Osteoblast (primary cell): ENCODE measurements around the gene KBTBD12. TPM values are rescaled to one million over a fixed set of nuclear protein-coding genes. Genes with fewer than 3 reads are reported as not detected.

Source experiments
- DNase-seq: peaks from one replicate; pipeline ENCODE4 v3.0.0; 2011; ENCODE audit warnings: low spot score, mixed read lengths; ENCODE audit not compliant: insufficient read length; ENCODE audit errors: missing footprints
- H2AFZ ChIP-seq: 2 replicates; pipeline ENCODE4 v1.6.0; 2011; ENCODE audit warnings: mild to moderate bottlenecking, low read length
- H3K27ac ChIP-seq: 2 replicates; pipeline ENCODE4 v1.5.1; 2011; ENCODE audit warnings: mild to moderate bottlenecking, low read depth, low read length, moderate library complexity
- H3K27me3 ChIP-seq: 2 replicates; pipeline ENCODE4 v1.6.0; 2012; ENCODE audit warnings: mild to moderate bottlenecking, control low read depth, inconsistent platforms, low read length, moderate library complexity; ENCODE audit not compliant: insufficient read depth
- H3K36me3 ChIP-seq: 2 replicates; pipeline ENCODE4 v1.5.1; 2011; ENCODE audit warnings: mild to moderate bottlenecking, low read length, control low read depth, moderate library complexity; ENCODE audit not compliant: insufficient read depth
- H3K4me1 ChIP-seq: 2 replicates; pipeline ENCODE4 v1.5.1; 2011; ENCODE audit warnings: mild to moderate bottlenecking, low read length, control low read depth, moderate library complexity; ENCODE audit not compliant: insufficient read depth
- H3K4me2 ChIP-seq: 2 replicates; pipeline ENCODE4 v1.6.0; 2011; ENCODE audit warnings: mild to moderate bottlenecking, low read length; ENCODE audit not compliant: insufficient read depth
- H3K4me3 ChIP-seq: fragments of 200-600 bp; sonication (generic); 3 replicates; pipeline ENCODE4 v1.5.1; 2012; ENCODE audit warnings: mild to moderate bottlenecking, low read length, inconsistent platforms; ENCODE audit not compliant: insufficient read depth
- H3K79me2 ChIP-seq: 2 replicates; pipeline ENCODE4 v1.6.0; 2012; ENCODE audit warnings: mild to moderate bottlenecking, low read length, control low read depth, inconsistent platforms; ENCODE audit not compliant: insufficient read depth
- H3K9me3 ChIP-seq: 2 replicates; pipeline ENCODE4 v1.5.1; 2011; ENCODE audit warnings: low read depth, low read length, control low read depth
- H4K20me1 ChIP-seq: 2 replicates; pipeline ENCODE4 v1.6.0; 2012; ENCODE audit warnings: mild to moderate bottlenecking, low read length, control low read depth; ENCODE audit not compliant: insufficient read depth
- total RNA-seq: library from RNA; depleted of rRNA; stranded (reverse); fragments of >200 nt; gene quantifications from 2 replicates; pipeline ENCODE4 v1.2.3, GENCODE V29; 2012
- TF ChIP-seq, protein P1 (sequence below): IDR thresholded peaks from 2 replicates; pipeline ENCODE4 v1.5.1; 2011; ENCODE audit warnings: mild to moderate bottlenecking, low read depth, low read length, moderate library complexity; ENCODE audit errors: extremely low read depth

The KBTBD12 gene
- total RNA-seq, 1 donor, result not detected

DNA sequence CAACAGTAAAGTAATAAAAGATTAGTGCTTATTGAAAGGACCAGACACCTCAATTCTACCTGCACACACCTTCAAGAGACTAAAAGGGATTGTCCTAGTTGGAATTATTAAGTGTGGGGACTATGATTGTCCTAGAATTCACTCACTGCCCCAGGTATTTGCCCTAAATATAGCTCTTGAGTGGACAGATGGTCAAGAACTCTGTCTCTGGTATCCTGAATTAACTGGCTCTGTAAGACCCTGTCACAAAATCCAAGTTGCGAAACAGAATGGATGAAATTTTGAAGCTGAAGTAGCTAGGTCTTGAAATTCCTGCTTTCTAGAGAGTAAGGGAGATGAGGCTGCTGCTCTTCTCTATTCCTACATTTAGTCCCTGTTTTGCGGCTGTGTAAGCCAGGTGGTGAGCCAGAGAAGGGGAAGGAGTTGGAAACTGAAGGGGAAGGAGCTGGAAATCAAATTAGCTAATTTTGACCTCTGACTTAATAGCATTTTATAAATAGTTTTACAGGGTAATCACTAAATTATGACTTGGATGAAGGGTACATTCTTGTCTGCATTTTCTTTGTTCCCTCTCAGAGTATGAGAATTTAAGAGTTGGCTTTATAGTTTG is 34.5 kb downstream of the KBTBD12 start:
- Histone ChIP-seq H3K27ac (no peak overlapping the region), H3K79me2 (no peaks in the 10 kb centered on the region), H2AFZ (no peak overlapping the region), H3K4me1 (no peaks in the 10 kb centered on the region), H3K27me3 (peaks cover 17% of the 10 kb centered on the region), H3K4me2 (no peak overlapping the region), H3K36me3 (no peaks in the 10 kb centered on the region), H4K20me1 (no peaks in the 10 kb centered on the region), H3K4me3 (no peak overlapping the region), H3K9me3 (no peaks in the 10 kb centered on the region)
- no peak for DNase-seq
- TF ChIP-seq, protein P1, sequence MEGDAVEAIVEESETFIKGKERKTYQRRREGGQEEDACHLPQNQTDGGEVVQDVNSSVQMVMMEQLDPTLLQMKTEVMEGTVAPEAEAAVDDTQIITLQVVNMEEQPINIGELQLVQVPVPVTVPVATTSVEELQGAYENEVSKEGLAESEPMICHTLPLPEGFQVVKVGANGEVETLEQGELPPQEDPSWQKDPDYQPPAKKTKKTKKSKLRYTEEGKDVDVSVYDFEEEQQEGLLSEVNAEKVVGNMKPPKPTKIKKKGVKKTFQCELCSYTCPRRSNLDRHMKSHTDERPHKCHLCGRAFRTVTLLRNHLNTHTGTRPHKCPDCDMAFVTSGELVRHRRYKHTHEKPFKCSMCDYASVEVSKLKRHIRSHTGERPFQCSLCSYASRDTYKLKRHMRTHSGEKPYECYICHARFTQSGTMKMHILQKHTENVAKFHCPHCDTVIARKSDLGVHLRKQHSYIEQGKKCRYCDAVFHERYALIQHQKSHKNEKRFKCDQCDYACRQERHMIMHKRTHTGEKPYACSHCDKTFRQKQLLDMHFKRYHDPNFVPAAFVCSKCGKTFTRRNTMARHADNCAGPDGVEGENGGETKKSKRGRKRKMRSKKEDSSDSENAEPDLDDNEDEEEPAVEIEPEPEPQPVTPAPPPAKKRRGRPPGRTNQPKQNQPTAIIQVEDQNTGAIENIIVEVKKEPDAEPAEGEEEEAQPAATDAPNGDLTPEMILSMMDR, result no peak

DNA sequence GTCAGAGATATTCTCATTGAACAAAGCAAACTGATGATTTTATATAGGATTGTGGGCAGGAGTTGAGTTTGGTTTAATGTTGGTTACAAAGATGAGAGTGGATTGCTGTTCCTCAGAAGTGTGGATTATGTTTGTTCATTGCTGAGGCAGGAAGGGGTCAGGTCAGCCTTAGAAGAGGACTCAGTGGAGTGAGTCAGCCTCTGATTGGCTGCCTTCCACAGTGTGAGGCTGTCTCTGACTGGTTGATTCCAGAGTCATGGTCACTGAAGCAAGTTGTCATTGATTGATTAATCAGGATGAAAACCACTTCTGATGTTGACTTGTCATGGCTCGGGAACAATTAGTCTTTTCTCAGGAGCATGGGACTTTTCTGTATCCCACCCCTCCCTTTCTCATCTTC is 36.2 kb downstream of the KBTBD12 start:
- no peaks in the 10 kb centered on the region for H3K36me3 ChIP-seq
- no peaks in the 10 kb centered on the region for H3K9me3 ChIP-seq
- no peak overlapping the region for H2AFZ ChIP-seq
- peak; percentile 68 for DNase-seq
- peaks cover 13% of the 10 kb centered on the region for H3K27me3 ChIP-seq
- H3K79me2 ChIP-seq, result no peaks in the 10 kb centered on the region
- no peak overlapping the region for H3K4me3 ChIP-seq
- no peaks in the 10 kb centered on the region for H3K4me1 ChIP-seq
- H4K20me1 ChIP-seq, result no peaks in the 10 kb centered on the region
- no peak overlapping the region for H3K27ac ChIP-seq
- no peak overlapping the region for H3K4me2 ChIP-seq
- TF ChIP-seq, protein P1, result no peak

DNA sequence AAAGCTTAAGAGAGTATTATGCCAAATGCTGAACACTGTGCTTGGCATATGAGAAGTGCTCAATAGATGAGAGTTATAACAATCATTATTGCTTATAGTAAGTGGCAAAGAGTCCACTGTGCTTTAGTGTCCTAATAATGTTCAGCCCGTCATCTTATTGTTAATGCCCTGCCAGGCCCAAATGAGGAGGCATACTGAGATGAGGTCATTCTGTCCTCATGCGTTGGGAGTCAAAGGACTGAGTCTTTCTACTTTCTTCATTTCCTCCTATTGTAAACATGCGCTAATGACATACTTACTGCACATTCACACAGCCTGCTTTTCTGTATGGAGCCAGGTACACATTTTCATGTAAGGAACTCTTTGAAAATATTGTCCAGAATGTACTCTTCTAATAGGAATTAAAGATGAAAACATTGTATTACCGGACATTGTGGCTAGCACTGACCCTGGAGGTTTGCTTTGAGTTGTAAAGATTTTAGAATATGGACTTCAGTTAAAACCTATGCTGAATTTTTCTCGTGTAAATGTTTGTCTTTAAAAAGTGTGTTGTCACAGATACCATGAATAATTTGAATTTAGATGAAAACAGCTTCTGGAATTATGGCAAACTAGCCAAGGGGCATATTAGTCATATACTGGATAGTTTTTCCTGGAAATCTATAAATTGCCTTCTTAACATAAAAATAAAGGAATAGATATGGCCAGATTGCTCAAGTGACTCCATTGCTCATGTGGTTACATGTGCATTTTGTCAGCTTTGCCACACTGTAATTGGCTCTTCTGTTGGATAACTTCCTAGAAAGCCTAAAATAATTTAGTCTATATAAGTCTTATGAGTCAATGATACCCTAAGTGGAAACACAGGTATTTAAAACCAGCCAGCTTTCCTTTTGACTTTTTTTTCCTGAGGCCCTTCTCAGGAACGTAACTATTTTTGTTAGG is 38.3 kb downstream of the KBTBD12 start:
- no peaks in the 10 kb centered on the region for H4K20me1 ChIP-seq
- H3K4me3 ChIP-seq, result no peak overlapping the region
- H3K36me3 ChIP-seq, result no peaks in the 10 kb centered on the region
- H3K79me2 ChIP-seq, result no peaks in the 10 kb centered on the region
- no peak overlapping the region for H3K4me2 ChIP-seq
- TF ChIP-seq, protein P1, result no peak
- H3K4me1 ChIP-seq, result no peaks in the 10 kb centered on the region
- H3K27ac ChIP-seq, result no peak overlapping the region
- DNase-seq, result no peak
- H3K27me3 ChIP-seq, result no peaks in the 10 kb centered on the region
- no peaks in the 10 kb centered on the region for H3K9me3 ChIP-seq
- H2AFZ ChIP-seq, result no peak overlapping the region

DNA sequence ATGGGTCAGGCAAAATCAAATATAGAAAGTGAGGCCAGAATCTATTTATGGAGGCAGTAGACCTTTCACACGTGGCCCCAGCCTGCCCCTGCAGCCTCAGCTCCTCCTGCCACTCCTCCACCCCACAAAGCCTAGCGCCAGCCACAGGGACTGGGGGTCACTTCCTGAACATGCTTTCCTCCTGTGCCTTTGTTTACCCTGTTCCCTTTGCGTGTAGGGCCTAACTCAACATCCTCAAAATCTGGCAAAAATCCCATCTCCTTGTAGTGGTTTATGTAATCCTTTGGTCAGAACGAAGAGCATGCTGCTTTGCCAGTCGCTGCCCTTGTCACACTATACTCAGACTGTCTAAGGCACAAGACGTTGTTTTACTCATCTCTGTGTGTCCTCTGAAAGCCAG is 39.6 kb downstream of the KBTBD12 start:
- H3K36me3 ChIP-seq, result no peaks in the 10 kb centered on the region
- no peaks in the 10 kb centered on the region for H3K9me3 ChIP-seq
- H3K4me2 ChIP-seq, result no peak overlapping the region
- no peaks in the 10 kb centered on the region for H4K20me1 ChIP-seq
- no peaks in the 10 kb centered on the region for H3K27me3 ChIP-seq
- no peak for DNase-seq
- H3K4me3 ChIP-seq, result no peak overlapping the region
- no peaks in the 10 kb centered on the region for H3K79me2 ChIP-seq
- no peak overlapping the region for H3K27ac ChIP-seq
- no peaks in the 10 kb centered on the region for H3K4me1 ChIP-seq
- TF ChIP-seq, protein P1, result no peak
- no peak overlapping the region for H2AFZ ChIP-seq
